ENCODE results near the gene PAX7.

- TF ChIP-seq CTCF (IDR thresholded peaks at IDR 0.05): no peak
- no peak for TF ChIP-seq POLR2A (IDR thresholded peaks at IDR 0.05)
These were observed 38.2 kb downstream of the PAX7 start for GRCh38 chr1:18668750-18669404.

Data from body of pancreas (tissue), 4 donors.